Measurements from ENCODE around the gene KIF19.

- TF ChIP-seq EZH2 (IDR thresholded peaks at IDR 0.05; ENCODE audit: low read depth, low read length, severe bottlenecking) (no peak), CHD1 (IDR thresholded peaks at IDR 0.05; ENCODE audit: low read depth, low read length) (no peak), POLR2A (IDR thresholded peaks at IDR 0.05; ENCODE audit: control extremely low read depth in 1 of 2, low read depth in 2 of 2, low read length in 2 of 2) (no peak), POLR2AphosphoS5 (IDR thresholded peaks at IDR 0.05; ENCODE audit: low read depth, low read length) (no peak), CHD2 (IDR thresholded peaks at IDR 0.05; ENCODE audit: low read length) (no peak)
These were observed 43.2 kb downstream of the KIF19 start for GRCh38 chr17:74369221-74369620.

All from H1 (cell line).